Duodenal mucosa (tissue), 2 donors: Measurements from ENCODE around the gene PGD.
"Not testable (repeated sequence)": the region's sequence is repeated elsewhere in the genome, so short reads cannot be mapped to it uniquely, and the experiment has no call there.

Source experiments
- H3K27ac ChIP-seq: one replicate; pipeline ENCODE4 v1.7.0; 2013; ENCODE audit warnings: low read depth, low read length
- H3K27me3 ChIP-seq, 2 donors: one replicate each; pipeline ENCODE4 v1.7.0; 2013; ENCODE audit warnings: low read length in 2 of 2, control low read depth in 1 of 2; ENCODE audit not compliant: insufficient read depth in 2 of 2, control insufficient read depth in 1 of 2
- H3K36me3 ChIP-seq, 2 donors: one replicate each; pipeline ENCODE4 v1.7.0; 2013; ENCODE audit warnings: low read length in 2 of 2, control low read depth in 1 of 2; ENCODE audit not compliant: insufficient read depth in 2 of 2, control insufficient read depth in 1 of 2
- H3K4me1 ChIP-seq, 2 donors: one replicate each; pipeline ENCODE4 v1.7.0; 2013; ENCODE audit warnings: low read length in 2 of 2, control low read depth in 1 of 2; ENCODE audit not compliant: insufficient read depth in 2 of 2, control insufficient read depth in 1 of 2
- H3K4me3 ChIP-seq, 2 donors: one replicate each; pipeline ENCODE4 v1.7.0; 2013; ENCODE audit warnings: low read length in 2 of 2, low read depth in 1 of 2
- H3K9ac ChIP-seq, 2 donors: one replicate each; pipeline ENCODE4 v1.7.0; 2013; ENCODE audit warnings: low read length in 2 of 2, low read depth in 1 of 2
- H3K9me3 ChIP-seq, 2 donors: one replicate each; pipeline ENCODE4 v1.7.0; 2013; ENCODE audit warnings: low read length in 2 of 2, control low read depth in 1 of 2; ENCODE audit not compliant: control insufficient read depth in 1 of 2

Gene PGD

GRCh38 chr1:10398734-10399443 is at the start of gene PGD:
Gene PGD, plus strand, starts transcription at chr1:10399064. Its CDS starts 54 bp downstream, at chr1:10399118.
- Histone ChIP-seq H3K9ac (peak within 1 kb of the TSS; percentile 39 to 94), H3K27ac (peak within 1 kb of the TSS; percentile 85), H3K4me3 (peak within 1 kb of the TSS; percentile 88 to 93), H3K9me3 (no peaks in the 10 kb centered on the region), H3K36me3 (peaks cover 12 to 16% of the 10 kb centered on the region in 2 donors), H3K27me3 (no peaks in the 10 kb centered on the region), H3K4me1 (peaks cover 11 to 20% of the 10 kb centered on the region in 2 donors)

DNA sequence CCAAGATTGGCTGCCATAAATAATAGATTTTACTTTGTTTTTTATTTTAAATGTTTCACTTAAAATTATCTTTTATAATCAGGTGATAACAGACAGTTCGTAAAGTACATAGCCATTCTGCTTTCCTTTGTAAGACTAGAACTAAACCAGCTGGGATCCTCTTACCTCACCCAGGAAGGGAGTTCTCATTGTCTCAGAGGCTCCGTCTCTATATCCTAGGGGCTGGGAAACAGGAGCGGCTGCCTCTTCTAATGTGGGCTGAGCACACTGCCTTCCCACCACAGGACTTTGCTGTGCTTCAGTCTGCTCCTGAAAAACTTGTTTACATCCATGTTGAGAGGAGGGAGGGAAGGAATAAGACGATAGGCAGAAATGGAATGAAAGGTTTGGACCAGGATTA is 45.6 kb upstream of the PGD start:
- no peaks in the 10 kb centered on the region for H3K4me1 ChIP-seq
- no peak overlapping the region for H3K4me3 ChIP-seq
- peaks cover 10 to 37% of the 10 kb centered on the region in 2 donors for H3K36me3 ChIP-seq
- no peak overlapping the region for H3K27ac ChIP-seq
- H3K9me3 ChIP-seq: no peaks in the 10 kb centered on the region
- H3K27me3 ChIP-seq: no peaks in the 10 kb centered on the region
- no peak overlapping the region for H3K9ac ChIP-seq

DNA sequence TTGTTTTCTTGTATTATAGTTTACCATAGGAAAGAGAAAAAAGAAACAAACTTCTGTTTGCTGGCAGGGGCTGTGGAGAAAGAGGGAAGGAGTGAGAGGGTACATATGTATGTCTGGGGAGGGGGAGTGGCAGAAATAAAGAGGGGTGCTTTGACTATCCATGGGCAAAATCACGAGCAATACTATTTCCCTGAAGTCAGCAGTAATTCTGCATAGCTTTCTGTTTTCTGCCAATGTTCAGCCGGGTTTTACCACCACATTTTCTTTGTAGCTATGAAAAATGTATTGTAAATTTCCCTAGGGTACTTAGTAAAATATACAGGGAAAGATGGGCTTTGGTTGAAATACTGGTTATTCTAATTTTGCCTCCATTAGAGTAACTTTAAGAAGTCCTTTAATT is 45.2 kb upstream of the PGD start:
- Histone ChIP-seq H3K4me1 (no peaks in the 10 kb centered on the region), H3K27me3 (no peaks in the 10 kb centered on the region), H3K27ac (no peak overlapping the region), H3K4me3 (no peak overlapping the region), H3K36me3 (peaks cover 6 to 32% of the 10 kb centered on the region in 2 donors), H3K9ac (no peak overlapping the region), H3K9me3 (no peaks in the 10 kb centered on the region)

GRCh38 chr1:10360045-10360444 is 38.8 kb upstream of the PGD start:
- Histone ChIP-seq H3K27ac (no peak overlapping the region), H3K4me1 (no peaks in the 10 kb centered on the region), H3K27me3 (no peaks in the 10 kb centered on the region), H3K9ac (no peak overlapping the region), H3K4me3 (no peak overlapping the region), H3K36me3 (peaks cover 12 to 27% of the 10 kb centered on the region in 2 donors), H3K9me3 (no peaks in the 10 kb centered on the region)

GRCh38 chr1:10361515-10361914 is 37.3 kb upstream of the PGD start:
- Histone ChIP-seq H3K4me1 (no peaks in the 10 kb centered on the region), H3K36me3 (peaks cover 19 to 38% of the 10 kb centered on the region in 2 donors), H3K27me3 (no peaks in the 10 kb centered on the region), H3K27ac (no peak overlapping the region), H3K9me3 (no peaks in the 10 kb centered on the region), H3K4me3 (no peak overlapping the region), H3K9ac (no peak overlapping the region)

DNA sequence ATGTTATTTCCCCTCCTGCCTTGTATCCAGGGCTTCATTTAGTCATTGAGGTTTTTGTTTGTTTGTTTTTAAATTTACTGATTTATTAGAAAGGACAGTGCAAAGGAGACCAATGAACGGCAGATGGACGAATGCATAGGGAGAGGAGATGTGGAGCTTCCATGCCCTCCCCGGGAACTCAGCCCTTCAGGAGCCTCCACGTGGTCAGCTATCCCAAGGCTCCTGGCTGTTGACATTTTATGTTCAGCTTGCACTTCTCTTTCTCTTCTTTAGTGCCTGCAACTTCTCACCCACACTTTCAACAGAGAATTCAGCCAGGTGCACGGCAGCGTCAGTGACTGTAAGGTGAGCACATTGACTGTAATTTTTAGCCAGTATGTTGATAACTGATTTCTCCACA is 30.7 kb upstream of the PGD start:
- Histone ChIP-seq H3K4me3 (no peak overlapping the region), H3K4me1 (no peaks in the 10 kb centered on the region), H3K36me3 (peaks cover 27 to 58% of the 10 kb centered on the region in 2 donors), H3K9ac (no peak overlapping the region), H3K9me3 (no peaks in the 10 kb centered on the region), H3K27me3 (no peaks in the 10 kb centered on the region), H3K27ac (no peak overlapping the region)

GRCh38 chr1:10374442-10374860 is 24.4 kb upstream of the PGD start:
- no peak overlapping the region for H3K9ac ChIP-seq
- no peak overlapping the region for H3K27ac ChIP-seq
- no peaks in the 10 kb centered on the region for H3K9me3 ChIP-seq
- H3K4me3 ChIP-seq: no peak overlapping the region
- H3K36me3 ChIP-seq: peaks cover 33 to 65% of the 10 kb centered on the region in 2 donors
- H3K4me1 ChIP-seq: peaks cover 5 to 6% of the 10 kb centered on the region in 2 donors
- no peaks in the 10 kb centered on the region for H3K27me3 ChIP-seq

DNA sequence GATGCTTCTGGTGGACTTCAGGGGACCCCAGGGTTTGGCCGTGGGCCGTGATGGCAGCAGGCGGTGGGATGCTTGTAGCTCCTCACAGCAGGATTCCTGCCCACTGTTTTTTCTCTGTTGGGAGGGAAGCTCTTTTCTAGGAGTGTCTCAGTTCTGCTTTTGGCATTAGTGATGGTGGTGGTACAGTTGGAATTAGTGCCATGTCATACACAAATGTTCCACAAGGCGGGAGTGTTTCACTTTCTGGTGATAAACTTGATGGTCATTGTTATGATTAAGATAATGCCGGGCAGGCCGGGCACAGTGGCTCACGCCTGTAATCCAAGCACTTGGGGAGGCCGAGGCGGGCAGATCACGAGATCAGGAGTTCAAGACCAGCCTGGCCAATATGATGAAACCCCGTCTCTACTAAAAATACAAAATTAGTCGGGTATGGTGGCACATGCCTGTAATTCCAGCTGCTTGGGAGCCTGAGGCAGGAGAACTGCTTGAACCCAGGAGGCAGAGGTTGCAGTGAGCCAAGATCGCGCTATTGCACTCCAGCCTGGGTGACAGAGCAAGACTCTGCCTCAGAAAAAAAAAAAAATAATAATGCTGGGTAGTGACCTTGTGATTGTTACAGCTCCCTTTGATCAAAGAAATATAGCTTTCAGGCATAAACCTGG is 21.4 kb upstream of the PGD start:
- peaks cover 5 to 11% of the 10 kb centered on the region in 2 donors for H3K4me1 ChIP-seq
- H3K27ac ChIP-seq: not testable (repeated sequence)

DNA sequence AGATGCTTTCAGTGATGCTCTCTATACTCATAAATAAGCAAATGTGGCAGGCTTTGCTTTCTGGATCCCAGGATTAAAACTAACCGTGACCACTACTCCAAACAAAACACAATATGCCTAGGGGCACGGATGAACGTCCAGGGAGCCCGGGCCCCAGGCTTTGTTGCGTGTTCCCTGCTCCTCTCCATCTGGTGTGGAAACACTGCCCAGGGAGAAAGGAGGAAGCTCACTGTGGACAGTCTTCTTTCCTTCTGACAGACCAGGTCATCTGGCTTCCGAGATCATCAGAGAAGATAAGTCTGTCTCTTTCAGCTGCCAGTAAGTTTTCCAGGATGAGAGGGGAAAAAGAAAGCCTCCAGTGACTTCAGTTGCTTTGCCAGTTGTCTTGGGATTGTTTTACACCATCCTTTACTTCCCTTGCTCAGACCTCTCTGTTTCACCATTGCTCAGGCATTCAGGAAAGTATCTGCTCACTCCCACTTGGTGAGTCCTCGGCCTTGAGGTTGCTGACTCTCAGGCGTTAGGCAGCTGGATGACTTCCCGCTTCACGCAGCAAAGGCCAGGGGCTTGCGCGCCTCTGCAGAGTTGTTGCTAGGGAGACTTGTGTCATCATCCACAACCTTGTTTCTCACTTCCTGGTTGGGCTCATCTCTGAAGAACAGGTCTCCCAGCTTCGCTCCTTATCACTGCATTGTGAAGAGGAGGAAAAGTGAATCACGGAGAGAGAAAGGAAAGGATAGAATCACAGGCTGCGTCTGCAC is 20.6 kb upstream of the PGD start:
- Histone ChIP-seq H3K9ac (no peak overlapping the region), H3K27ac (peak overlapping the region; percentile 33), H3K4me1 (peaks cover 5 to 11% of the 10 kb centered on the region in 2 donors), H3K9me3 (no peaks in the 10 kb centered on the region), H3K36me3 (peaks cover 29 to 54% of the 10 kb centered on the region in 2 donors), H3K4me3 (no peak overlapping the region), H3K27me3 (no peaks in the 10 kb centered on the region)

More for the DNA sequence above, 21.4 kb upstream of the PGD start:
- not testable (repeated sequence) for H3K27me3 ChIP-seq, H3K4me3 ChIP-seq, H3K9me3 ChIP-seq, H3K9ac ChIP-seq
- H3K36me3 ChIP-seq: peaks cover 29 to 54% of the 10 kb centered on the region in 2 donors

DNA sequence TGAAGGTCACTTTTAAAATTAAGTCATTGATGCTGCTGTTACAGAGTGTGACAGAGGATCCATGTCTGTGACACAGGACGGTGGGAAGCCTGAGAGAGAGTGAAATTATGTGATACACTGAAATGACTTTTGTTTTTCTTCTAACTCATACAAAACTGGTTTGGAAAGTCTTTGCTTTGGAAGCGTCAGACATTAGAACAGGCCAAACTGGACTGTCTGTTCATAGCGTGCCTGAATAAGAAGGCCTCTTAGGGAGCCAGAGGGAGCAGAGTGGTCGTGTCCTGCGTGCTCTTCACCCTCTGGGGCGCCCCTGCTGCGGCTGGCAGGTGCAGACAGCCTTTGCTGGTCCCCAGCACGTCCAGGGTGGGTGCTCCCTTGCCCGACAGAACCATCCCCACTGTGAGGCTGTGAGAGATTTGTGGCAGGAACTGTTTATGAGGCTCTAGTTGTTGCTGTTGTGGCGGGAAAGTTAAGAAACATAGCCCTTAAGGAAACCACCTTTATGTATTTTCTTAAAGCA is 19.7 kb upstream of the PGD start:
- no peak overlapping the region for H3K4me3 ChIP-seq
- H3K36me3 ChIP-seq: peaks cover 29 to 46% of the 10 kb centered on the region in 2 donors
- H3K9ac ChIP-seq: no peak overlapping the region
- H3K27ac ChIP-seq: no peak overlapping the region
- peaks cover 5 to 11% of the 10 kb centered on the region in 2 donors for H3K4me1 ChIP-seq
- no peaks in the 10 kb centered on the region for H3K9me3 ChIP-seq
- H3K27me3 ChIP-seq: no peaks in the 10 kb centered on the region
